DMS 273 (cell line): ENCODE measurements around the gene ATXN7.

Source experiments
- DNase-seq: peaks from one replicate; lab custom pipeline; 2025; ENCODE audit not compliant: unreplicated experiment; lab: John Stamatoyannopoulos, UW

ATXN7 gene

DNA sequence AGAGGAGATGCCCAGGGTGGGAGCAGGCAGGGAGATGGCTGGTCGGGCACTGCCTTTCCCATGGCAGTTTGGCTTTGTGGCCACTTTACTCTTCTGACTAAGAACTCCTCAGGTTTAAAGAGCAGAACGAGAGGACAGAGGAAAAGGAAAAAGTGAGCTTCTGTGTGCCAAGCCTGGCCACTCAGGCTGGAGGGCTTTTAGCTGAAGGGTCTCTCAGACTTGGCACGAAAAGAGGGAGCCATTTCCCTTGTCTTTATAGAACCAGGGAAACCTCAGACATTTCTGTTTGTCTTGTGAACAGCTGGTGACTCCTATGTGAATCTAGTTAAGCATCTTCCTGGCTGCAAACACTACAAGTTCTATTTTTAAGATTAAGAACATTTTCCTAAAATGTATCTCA is 182.9 kb downstream of the ATXN7 start:
- no peak for DNase-seq

- DNase-seq: no peak
Observed at GRCh38 chr3:64046996-64047594, 183.4 kb downstream of the ATXN7 start.

DNA sequence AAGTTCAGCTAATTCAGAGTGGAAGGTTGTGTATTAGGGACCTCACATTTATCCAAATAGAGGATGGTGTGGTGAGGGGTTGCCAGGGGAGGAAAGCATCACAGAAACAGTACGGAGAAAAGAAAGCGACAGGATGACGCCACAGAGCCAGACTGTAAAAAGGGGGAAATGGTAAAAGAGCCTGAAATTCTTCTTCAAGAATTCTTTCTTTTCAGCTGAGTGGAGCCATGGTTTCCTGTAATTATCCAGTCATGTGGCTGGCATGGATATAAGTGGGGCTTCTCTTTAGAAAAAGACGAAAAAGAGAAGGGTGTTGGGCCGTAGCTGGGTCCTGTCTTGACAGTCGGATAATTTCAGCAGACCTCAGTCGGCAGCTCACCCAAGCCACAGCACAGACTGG is 184.1 kb downstream of the ATXN7 start:
- no peak for DNase-seq

- DNase-seq: no peak
Observed at GRCh38 chr3:64048631-64049061, 185.0 kb downstream of the ATXN7 start.

GRCh38 chr3:64049136-64049535 is 185.5 kb downstream of the ATXN7 start:
- no peak for DNase-seq

GRCh38 chr3:64049832-64050231 is 186.2 kb downstream of the ATXN7 start:
- no peak for DNase-seq
